K562 (cell line): Measurements from ENCODE around the gene PPT1. TPM values are rescaled to one million over a fixed set of nuclear protein-coding genes. Genes with fewer than 3 reads are reported as not detected.

Experiments used
- BACH1 ChIP-seq: fragments of 200-800 bp; sonication (Bioruptor generic); IDR thresholded peaks from 2 replicates; pipeline ENCODE4 v1.6.1; 2016; ENCODE audit warnings: missing genetic modification characterization, missing compliant biosample characterization
- BCLAF1 ChIP-seq, 2 experiments: fragments of 450-650 bp in 1 of 2; IDR thresholded peaks; 2 replicates each; pipeline ENCODE4 v1.6.1; 2011 to 2017; ENCODE audit warnings: low read depth in 2 of 2, antibody characterized with exemption in 1 of 2, borderline replicate concordance in 1 of 2, low read length in 1 of 2, mild to moderate bottlenecking in 1 of 2, mixed read lengths in 1 of 2; ENCODE audit not compliant: control insufficient read depth in 1 of 2
- CAMTA2 ChIP-seq: fragments of 250-450 bp; sonication (Bioruptor Pico); conservative IDR thresholded peaks from 2 replicates; pipeline ENCODE4 v1.5.1; 2022
- CEBPG ChIP-seq, 3 experiments: fragments of 200-800 bp in 1 of 3; sonication (Bioruptor generic) in 1 of 3; sonication (generic) in 1 of 3; formaldehyde crosslinking in 1 of 3; IDR thresholded peaks in 2 of 3; conservative IDR thresholded peaks in 1 of 3; 2 replicates each; pipeline versions ENCODE4 v1.6.1 to v1.8.0; 2016 to 2022; ENCODE audit warnings: missing compliant biosample characterization in 2 of 3, missing genetic modification characterization in 2 of 3, mild to moderate bottlenecking in 1 of 3, missing genetic modification reagents in 1 of 3
- CHCHD3 ChIP-seq: fragments of 250-450 bp; sonication (Bioruptor Pico); IDR thresholded peaks from 2 replicates; pipeline ENCODE4 v2.1.2; 2022; ENCODE audit warnings: mild to moderate bottlenecking
- DDX20 ChIP-seq: fragments of 450-650 bp; IDR thresholded peaks from 2 replicates; pipeline ENCODE4 v1.6.1; 2016; ENCODE audit warnings: missing genetic modification characterization, low read depth, mild to moderate bottlenecking, missing compliant biosample characterization, moderate library complexity
- ELF2 ChIP-seq: fragments of 250-450 bp; sonication (Bioruptor Pico); IDR thresholded peaks from 2 replicates; pipeline ENCODE4 v1.5.0; 2021; ENCODE audit warnings: mild to moderate bottlenecking
- MYC ChIP-seq, 2 experiments: fragments of 250-450 bp in 1 of 2; sonication (Bioruptor Pico) in 1 of 2; IDR thresholded peaks; 2 replicates each; pipeline versions ENCODE4 v1.5.1 to v1.6.1; 2012 to 2021; ENCODE audit warnings: low read depth in 2 of 2, borderline replicate concordance in 1 of 2, improper control_type of control experiment in 1 of 2, low read length in 1 of 2, mild to moderate bottlenecking in 1 of 2, moderate library complexity in 1 of 2
- NFRKB ChIP-seq: fragments of 450-650 bp; IDR thresholded peaks from 2 replicates; pipeline ENCODE4 v1.6.1; 2016; ENCODE audit warnings: low read depth
- NR2F6 ChIP-seq: fragments of 450-650 bp; formaldehyde crosslinking; IDR thresholded peaks from 2 replicates; pipeline ENCODE4 v1.4.0; 2020; ENCODE audit warnings: mild to moderate bottlenecking
- OTX1 ChIP-seq: fragments of 450-650 bp; formaldehyde crosslinking; IDR thresholded peaks from 2 replicates; pipeline ENCODE4 v1.4.0; 2022; ENCODE audit warnings: mild to moderate bottlenecking
- THRB ChIP-seq: fragments of 450-650 bp; formaldehyde crosslinking; conservative IDR thresholded peaks from 2 replicates; pipeline ENCODE4 v1.4.0; 2022; ENCODE audit warnings: mild to moderate bottlenecking, missing genetic modification characterization
- ZNF316 ChIP-seq: fragments of 450-650 bp; IDR thresholded peaks from 2 replicates; pipeline ENCODE4 v1.6.1; 2016
- polyA plus RNA-seq, 8 experiments: library from polyadenylated mRNA; depleted of rRNA in 4 of 8; stranded (reverse) in 5 of 8; unstranded in 3 of 8; fragments of >200 nt; fragmentation: Nextera tagmentation in 2 of 8; fragmentation: Illumina TruSeq in 1 of 8; extraction: Ambion mirVana in 2 of 8; extraction: Trizol in 1 of 8; gene quantifications; 2 replicates each; pipeline versions ENCODE4 v1.2.1 to v1.2.3, GENCODE V29; 2011 to 2014; ENCODE audit warnings: inconsistent platforms in 1 of 8, missing spikeins in 1 of 8
- total RNA-seq, 7 experiments: library from RNA; depleted of rRNA in 6 of 7; stranded (reverse); fragments of >200 nt in 6 of 7; fragmentation: Illumina TruSeq in 2 of 7; extraction: Trizol in 2 of 7; gene quantifications; 2 replicates each; pipeline versions ENCODE4 v1.2.1 to v1.2.3, GENCODE V29; 2011 to 2021; ENCODE audit warnings: low replicate concordance in 1 of 7
- TF ChIP-seq, protein P1 (sequence below): fragments of 450-650 bp; IDR thresholded peaks from 2 replicates; pipeline ENCODE4 v1.6.1; 2017; ENCODE audit warnings: antibody characterized with exemption, mild to moderate bottlenecking

The PPT1 gene
- total and polyA plus RNA-seq, 9 of the 15 experiments (the other 6 are each of a cell fraction or from before 2014, with no cell fraction given): 72.2 to 285 (median 143) TPM

DNA sequence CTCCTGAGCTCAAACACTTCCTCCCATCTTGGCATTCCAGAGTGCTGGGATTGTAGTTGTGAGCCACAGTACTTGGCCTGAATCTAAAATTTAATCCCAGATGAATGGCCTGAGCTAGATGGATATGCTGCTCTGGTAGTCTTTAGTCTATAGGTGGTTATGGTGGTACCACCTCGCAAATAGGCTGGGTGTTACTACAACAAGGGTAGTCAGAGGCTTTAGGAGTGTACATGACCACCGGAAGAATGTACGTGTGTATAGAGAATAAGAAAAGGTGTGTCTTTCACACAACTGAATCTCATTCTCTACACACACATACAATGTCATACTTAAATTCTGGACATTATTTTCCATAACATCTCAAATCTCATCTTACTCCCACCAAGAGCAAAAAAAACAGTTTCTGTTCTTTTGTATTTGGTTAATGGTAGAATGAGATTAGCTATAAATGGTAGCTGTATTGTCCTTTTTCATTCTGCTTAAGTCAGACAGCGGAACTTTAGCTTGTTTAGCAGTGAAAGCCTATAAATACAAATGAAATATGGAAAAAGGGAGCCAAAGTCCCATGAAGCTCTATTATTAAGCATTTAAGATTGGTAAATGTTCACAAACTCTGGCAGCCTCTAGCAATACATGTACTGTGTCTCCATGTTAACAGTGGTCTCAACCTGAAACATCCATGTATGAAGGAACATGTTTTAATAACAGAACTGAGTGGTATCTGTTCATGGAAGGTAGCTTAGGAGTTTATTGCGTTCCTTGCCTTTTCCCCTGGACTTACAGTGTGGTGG, 40.3 kb downstream of the PPT1 start (continued):
- TF ChIP-seq CHCHD3 (CRISPR knock-in tag): no peak
- TF ChIP-seq CAMTA2: no peak
- TF ChIP-seq BACH1 (tag): 0 out of 2 replicates have a peak, but pooled peaks have one; percentile 55
- 0 out of 2 replicates have a peak, but pooled peaks have one; percentile 23 for TF ChIP-seq DDX20
- no peak for TF ChIP-seq THRB (CRISPR knock-in tag)
- no peak for TF ChIP-seq MYC (IDR thresholded peaks at IDR 0.05; ENCODE audit: low read depth, low read length)
- no peak for TF ChIP-seq MYC (CRISPR knock-in tag; IDR thresholded peaks at IDR 0.05; ENCODE audit: borderline replicate concordance, low read depth)
- no peak for TF ChIP-seq CEBPG (CRISPR knock-in tag; IDR thresholded peaks at IDR 0.05)
- TF ChIP-seq CEBPG (tag; conservative IDR thresholded peaks at IDR 0.05 in 1 of 2, IDR thresholded peaks at IDR 0.05 in 1 of 2): no peak
- TF ChIP-seq ELF2 (CRISPR knock-in tag): 0 out of 2 replicates have a peak, but pooled peaks have one; percentile 8
- no peak for TF ChIP-seq OTX1 (CRISPR knock-in tag)
- no peak for TF ChIP-seq BCLAF1 (IDR thresholded peaks at IDR 0.05; ENCODE audit: borderline replicate concordance in 1 of 2, control insufficient read depth in 1 of 2, low read depth in 2 of 2, low read length in 1 of 2)
- no peak for TF ChIP-seq ZNF316
- no peak for TF ChIP-seq NR2F6 (CRISPR knock-in tag)
- no peak; the same call in 1 of the 2 replicates for TF ChIP-seq NFRKB
- TF ChIP-seq, protein P1, sequence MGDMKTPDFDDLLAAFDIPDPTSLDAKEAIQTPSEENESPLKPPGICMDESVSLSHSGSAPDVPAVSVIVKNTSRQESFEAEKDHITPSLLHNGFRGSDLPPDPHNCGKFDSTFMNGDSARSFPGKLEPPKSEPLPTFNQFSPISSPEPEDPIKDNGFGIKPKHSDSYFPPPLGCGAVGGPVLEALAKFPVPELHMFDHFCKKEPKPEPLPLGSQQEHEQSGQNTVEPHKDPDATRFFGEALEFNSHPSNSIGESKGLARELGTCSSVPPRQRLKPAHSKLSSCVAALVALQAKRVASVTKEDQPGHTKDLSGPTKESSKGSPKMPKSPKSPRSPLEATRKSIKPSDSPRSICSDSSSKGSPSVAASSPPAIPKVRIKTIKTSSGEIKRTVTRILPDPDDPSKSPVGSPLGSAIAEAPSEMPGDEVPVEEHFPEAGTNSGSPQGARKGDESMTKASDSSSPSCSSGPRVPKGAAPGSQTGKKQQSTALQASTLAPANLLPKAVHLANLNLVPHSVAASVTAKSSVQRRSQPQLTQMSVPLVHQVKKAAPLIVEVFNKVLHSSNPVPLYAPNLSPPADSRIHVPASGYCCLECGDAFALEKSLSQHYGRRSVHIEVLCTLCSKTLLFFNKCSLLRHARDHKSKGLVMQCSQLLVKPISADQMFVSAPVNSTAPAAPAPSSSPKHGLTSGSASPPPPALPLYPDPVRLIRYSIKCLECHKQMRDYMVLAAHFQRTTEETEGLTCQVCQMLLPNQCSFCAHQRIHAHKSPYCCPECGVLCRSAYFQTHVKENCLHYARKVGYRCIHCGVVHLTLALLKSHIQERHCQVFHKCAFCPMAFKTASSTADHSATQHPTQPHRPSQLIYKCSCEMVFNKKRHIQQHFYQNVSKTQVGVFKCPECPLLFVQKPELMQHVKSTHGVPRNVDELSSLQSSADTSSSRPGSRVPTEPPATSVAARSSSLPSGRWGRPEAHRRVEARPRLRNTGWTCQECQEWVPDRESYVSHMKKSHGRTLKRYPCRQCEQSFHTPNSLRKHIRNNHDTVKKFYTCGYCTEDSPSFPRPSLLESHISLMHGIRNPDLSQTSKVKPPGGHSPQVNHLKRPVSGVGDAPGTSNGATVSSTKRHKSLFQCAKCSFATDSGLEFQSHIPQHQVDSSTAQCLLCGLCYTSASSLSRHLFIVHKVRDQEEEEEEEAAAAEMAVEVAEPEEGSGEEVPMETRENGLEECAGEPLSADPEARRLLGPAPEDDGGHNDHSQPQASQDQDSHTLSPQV: peak; percentile 68
